ENCODE measurements around the gene MYBBP1A.

MYBBP1A gene

GRCh38 chr17:4565209-4566141, 10.3 kb upstream of the MYBBP1A start:
- DNase-seq = peak; percentile 55

GRCh38 chr17:4562015-4562969, 7.1 kb upstream of the MYBBP1A start:
- DNase-seq = no peak

DNA sequence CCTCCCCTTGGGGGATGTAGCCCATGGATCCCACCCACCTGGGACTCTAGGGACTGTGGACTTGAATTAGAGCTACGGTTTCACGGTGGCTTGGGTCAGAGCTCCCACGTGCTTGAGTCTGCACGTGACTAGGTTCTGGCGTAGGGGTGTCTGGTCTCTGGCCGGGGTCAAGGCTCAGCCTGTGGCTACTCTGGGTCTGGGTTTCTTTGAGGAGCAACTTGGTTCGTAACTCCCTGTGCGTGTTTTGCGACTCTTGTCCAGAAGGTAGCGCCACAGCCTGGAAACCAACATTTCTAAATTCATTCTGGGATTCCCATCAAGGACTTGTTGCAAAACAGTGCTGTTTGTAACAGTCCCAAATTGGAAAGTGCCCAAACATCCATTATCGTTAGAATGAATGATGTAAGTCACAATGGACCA, 5.7 kb upstream of the MYBBP1A start:
- no peak for DNase-seq

- DNase-seq = no peak
These were observed 5.2 kb upstream of the MYBBP1A start, which contains the start of gene GGT6 for GRCh38 chr17:4560421-4560820. Gene GGT6 (minus strand): TSS chr17:4560577. CDS start chr17:4560521, 56 bp downstream.

GRCh38 chr17:4559966-4560365, 4.8 kb upstream of the MYBBP1A start:
- no peak for DNase-seq

DNA sequence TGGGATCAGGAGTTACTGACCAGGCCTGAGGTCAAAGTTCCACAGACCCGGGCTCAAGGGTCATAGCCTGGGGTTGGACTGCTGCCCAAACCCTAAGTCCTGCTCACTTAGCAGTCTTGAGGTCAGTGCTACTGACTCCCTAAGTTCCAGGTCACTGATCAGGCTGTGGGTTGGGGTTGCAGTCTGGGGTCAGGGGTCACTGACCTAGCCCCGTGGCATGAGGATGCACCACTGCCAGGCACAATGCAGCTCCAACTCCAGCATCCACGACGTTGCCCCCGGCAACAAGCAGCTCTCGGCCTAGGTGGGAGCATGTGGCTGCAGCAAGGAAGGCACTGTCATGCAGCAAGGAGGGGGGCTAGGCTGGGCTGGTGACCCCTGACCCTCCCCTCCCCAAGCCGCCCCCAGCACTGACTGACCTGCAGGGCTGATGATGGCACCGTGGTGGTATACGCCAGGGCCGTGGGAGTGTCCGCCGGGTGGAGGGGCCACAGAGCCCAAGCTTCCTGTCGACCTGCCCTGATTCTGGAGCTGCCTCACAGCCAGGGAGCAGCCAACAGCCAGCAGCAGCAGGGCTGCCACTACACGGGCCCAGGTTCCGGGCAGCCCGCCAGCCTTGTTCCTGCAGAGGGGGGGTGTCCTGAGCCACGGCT, 4.1 kb upstream of the MYBBP1A start:
- DNase-seq = no peak

DNA sequence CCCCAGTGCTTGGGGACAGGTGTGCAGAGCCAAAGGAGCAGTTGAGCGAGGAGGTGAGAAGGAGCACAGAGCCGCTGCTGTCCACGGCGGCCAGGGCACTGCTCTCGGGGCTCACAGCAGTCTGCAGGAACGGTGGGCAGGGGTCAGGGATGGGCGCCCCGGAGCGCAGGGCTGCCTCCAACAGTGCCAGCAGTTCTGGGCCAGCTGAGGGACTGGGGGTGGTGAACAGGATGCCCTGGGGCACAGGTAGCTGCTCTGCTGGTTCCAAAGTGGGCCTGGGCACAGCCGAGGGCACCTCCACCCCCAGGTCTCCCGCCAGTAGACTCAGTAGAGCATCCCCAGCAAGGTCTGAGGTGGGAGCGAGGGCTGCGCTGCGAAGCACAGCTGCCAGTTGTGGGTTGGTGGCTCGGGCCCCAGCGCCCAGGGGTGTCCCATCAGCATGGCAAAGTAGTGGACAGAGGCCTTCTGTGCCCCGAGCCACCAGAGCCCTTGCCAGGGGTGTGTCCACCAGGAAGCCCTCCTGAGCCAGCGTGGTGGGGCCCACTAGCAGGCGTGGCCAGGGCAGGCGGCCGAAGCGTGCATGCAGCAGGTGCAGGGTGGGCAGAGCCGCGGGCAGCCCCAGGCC, 3.3 kb upstream of the MYBBP1A start:
- DNase-seq = no peak

DNA sequence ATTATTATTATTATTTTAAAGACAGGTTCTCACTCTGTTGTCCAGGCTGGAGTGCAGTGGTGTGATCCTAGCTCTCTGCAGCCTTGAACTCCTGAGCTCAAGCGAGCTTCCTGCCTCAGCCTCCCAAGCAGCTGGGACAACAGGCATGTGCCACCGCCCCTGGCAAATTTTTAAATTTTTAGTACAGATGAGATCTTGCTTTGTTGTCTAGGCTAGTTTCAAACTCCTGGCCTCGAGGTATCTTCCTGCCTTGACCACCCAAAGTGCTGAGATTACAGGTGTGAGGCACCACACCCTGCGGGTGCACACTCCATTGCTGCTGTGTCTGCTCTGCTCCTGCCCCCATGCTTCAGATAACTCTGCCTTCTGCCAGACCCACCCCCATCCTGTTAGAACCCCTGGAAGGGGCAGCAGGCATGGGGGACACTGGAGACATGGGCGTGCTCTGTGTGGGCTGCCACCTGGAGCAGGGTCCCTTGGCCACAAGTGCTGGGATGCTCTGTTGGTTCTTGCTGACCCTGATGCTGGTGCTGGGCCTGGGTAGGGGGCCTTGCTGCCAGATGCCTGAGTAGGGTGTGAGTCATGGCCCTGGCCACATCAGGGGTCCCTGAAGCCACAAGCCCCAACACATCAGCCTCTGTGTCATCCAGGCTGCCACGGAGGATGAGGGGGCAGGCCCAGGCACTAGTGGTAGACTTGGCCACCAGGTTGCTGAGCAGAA, 2.6 kb upstream of the MYBBP1A start:
- no peak for DNase-seq

- DNase-seq = no peak
These were observed 1.8 kb upstream of the MYBBP1A start for GRCh38 chr17:4556996-4557395.

- no peak for DNase-seq
These were observed 932 bp upstream of the MYBBP1A start for GRCh38 chr17:4555873-4556759.

DNA sequence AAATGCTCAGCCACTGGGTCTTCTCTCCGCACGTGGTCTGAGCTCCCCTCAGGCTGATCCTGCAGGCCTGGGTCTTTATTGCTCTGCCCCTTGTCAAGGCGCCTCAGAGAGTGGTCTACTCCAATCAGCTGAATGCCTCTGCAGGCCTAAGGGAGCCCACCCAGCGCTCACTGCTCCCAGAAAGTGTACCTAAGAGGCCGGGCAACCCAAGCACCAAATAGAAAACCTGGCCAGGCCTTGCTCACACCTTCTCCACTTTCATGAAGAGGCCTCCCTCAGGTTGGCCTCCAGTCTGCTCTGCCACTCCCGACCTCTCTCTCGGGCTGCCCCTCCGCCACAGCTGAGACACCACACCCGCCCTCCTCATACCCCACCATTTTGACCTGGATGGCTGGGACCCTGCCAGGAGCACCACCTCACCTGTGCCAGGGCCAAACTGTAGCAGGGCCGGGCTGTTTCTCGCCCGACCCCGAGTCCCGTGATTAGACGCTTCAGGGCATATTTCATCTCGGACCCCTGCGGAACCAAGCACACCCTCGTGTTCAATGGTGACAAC, 665 bp downstream of the MYBBP1A start:
- no peak for DNase-seq

DNA sequence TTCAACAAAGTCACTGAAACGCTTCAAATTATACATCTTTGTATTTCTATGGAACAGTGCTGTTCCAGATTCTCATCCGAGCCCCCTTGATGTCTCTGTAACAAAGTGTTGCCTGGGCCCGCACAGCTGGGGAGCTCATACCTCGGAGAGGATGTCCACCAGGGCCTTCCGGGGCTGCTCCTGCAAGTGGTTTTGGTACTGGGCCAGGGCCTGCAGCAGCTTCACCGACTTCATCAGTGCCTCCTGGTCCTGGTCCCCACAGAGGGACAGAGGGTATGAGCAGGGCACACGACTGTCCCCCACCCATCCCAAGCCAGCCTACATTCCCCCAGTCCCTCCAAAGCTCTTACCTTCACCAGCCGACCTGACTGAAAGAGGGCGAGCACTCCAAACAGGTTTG, 1.5 kb downstream of the MYBBP1A start:
- DNase-seq = no peak

DNA sequence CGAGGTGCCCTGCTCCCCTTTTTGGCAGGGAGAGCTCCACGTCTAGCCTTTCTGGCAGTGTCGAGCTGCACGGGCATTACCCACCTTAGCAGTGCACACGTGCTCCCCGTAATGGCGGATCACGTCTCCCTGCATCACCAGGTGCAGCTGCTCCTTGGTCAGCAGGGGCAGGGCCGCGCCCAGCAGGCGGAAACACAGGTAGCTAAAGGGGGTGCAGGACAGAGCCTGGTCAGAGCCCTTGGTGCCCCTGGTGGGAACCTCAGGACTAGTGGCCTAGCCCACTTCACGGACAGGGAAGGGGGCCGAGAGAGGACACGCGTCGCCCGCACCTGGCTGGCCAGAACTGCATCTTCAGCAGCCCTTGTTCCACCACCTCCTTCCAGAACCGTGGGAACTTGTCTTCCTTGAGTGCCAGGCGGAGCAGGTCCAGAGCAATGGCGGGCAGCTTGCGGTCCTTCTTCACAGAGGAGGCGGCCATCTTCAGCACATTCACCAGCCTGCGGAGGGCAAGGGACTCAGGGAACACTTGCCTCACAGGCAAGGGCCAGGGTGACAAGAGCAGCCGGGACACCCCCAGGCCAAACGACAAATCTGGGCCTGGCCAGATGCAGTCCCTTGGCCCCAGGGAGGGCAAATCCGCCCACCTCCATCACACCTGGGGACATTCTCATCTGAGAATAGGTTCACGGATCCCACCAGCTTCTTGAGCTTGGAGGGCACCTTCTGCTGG, 3.2 kb downstream of the MYBBP1A start:
- DNase-seq = no peak

DNA sequence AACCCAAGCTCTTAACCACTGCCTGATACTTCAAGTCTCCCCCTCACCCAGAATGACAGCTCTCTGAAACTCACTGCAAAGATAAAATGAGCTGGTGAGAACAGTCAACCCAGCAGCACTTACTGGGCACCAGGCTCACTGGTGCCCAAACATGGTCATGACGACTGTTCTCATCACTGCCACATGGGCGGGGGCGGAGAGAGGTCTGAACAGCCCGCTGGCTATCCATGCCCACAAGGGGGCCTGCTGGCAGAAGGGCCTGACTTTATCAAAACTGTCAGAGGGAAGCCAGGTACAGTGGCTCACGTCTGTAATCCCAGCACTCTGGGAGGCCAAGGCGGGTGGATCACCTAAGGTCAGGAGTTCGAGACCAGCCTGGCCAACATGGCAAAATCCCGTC, 4.0 kb downstream of the MYBBP1A start:
- DNase-seq = no peak

GRCh38 chr17:4550534-4551039, 4.6 kb downstream of the MYBBP1A start:
- DNase-seq = no peak

DNA sequence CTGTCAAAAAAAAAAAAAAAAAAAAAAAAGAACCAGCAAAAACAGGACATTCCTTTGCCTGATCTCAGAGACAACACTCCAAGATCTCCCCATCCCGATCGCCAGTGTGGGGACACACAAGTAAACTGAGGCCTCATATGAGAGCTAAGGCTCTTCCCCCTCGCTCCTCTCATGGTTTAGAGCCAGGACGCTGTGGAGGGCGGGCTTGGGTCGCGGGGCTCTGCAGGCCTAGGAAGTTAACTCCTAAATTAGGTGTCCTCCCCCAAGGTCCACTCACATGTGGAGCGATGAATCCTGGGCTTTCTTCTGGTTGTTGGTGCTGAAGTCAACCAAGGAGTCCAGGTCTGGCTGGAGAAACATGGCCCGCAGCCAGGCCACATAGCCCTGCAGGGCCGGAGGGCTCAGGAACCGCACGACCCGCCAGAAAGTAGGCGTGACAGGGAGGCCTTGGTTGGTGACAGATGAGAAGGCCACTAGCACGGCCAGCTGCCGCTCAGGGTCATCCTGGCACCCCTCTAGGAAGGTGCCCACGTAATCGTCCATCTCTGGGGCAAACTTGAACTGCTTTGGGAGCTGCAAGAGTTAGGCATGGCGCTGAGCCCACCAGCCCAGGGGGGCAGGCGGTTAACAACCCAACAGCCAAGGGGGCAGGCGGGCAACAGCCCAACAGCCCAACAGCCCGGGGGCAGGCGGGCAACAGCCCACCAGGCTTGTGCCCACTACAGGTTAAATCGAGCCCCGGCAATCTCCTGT, 5.2 kb downstream of the MYBBP1A start:
- no peak for DNase-seq

DNA sequence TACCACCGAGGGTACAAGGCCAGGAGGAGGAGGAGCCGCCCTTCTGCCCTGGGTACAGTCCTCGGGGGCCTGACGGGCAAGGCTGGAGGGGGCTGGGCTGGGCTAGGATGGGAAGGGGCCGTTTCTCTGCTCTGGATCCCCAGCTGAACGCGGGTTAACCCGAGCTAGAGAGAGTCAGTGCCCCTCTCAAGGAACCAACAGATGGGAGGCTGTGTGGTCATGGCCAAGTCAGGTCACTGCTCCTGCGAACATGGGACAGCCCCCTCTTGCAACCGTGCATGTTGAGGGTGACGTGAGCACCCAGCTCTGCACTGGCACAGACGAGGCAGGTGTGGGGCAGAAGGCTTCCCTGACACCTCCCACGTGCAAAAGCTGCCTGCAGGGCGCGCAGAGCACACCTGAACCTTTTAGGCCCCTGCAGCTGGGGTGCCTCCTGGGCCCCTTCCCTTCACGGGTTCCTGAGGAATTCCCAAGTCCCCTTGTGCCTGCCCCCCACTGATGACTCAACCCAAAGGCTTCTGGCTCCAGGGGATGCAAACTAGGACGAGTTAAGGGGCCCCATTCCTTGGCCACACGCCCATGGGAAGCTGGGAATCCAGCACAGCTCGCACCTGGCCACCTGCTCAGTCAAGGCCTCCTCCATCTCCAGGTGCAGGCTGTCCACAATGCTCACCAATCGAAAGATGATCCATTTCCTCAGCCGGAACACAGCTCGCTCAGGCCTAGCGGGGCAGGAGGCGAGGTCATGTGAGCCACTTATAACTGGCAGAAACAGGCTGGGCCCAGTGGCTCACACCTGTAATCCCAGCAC, 6.3 kb downstream of the MYBBP1A start:
- no peak for DNase-seq

DNA sequence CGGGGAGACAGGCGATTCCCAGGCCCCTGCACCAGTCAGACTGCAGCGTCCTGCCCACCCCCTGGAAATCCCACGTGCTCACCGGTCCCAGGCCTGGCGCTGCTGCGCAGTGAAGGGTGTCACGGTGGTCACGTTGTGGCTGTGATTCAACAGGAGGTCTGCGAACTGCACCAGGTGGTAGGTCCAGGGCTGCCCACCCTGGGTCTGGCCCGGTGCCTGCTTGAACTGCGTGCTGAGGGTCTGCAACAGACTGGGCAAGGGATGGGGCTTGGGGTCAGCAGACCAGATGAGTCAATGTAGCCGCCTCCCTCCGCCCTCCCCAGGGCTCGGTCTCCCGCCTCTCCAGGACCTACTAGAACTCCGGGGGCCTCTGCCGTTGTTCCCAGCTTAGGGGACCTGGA, 7.1 kb downstream of the MYBBP1A start:
- DNase-seq = no peak
